IMR-90 (cell line): Measurements from ENCODE around the gene NTM. TPM values are rescaled to one million over a fixed set of nuclear protein-coding genes. Genes with fewer than 3 reads are reported as not detected.

ENCODE experiments used
- ATAC-seq: fragments of 200-7000 bp; cut with Tn5 transposase; 2 replicates; pipeline ENCODE4 v1.9.1; 2020; ENCODE audit warnings: low read depth, mild to moderate bottlenecking, moderate library complexity
- BruUV-seq: library from RNA; stranded (reverse); fragments of 400-500 nt; replicated peaks from 2 replicates; lab custom pipeline; 2021; lab: Mats Ljungman, UMichigan
- CTCF ChIA-PET: fragments of 300-600 bp; formaldehyde crosslinking; extraction: SDS; loops from one replicate; lab custom pipeline; 2021; ENCODE audit warnings: antibody characterized with exemption; lab: Yijun Ruan, JAX
- POLR2A ChIA-PET: fragments of 300-600 bp; sonication (Branson Sonifier 250); formaldehyde crosslinking; loops from one replicate; lab custom pipeline; 2022; ENCODE audit warnings: antibody characterized with exemption; ENCODE audit not compliant: unreplicated experiment; lab: Charles Lee
- DNase-seq: peaks from one replicate; pipeline ENCODE4 v3.0.0; 2013
- H2AFZ ChIP-seq: replicated peaks from 2 replicates; pipeline ENCODE3; 2013; ENCODE audit warnings: low read length, mild to moderate bottlenecking; ENCODE audit not compliant: poor library complexity
- H2AK5ac ChIP-seq: 2 replicates; pipeline ENCODE4 v1.6.1; 2013; ENCODE audit warnings: low read depth, low read length, inconsistent platforms
- H2AK9ac ChIP-seq: replicated peaks from 2 replicates; pipeline ENCODE3; 2013; ENCODE audit warnings: mild to moderate bottlenecking, low read depth, low read length, moderate library complexity; ENCODE audit not compliant: poor library complexity
- H2BK120ac ChIP-seq: 2 replicates; pipeline ENCODE4 v1.6.1; 2013; ENCODE audit warnings: low read depth, low read length, inconsistent platforms
- H2BK15ac ChIP-seq: 3 replicates; pipeline ENCODE4 v1.6.1; 2013; ENCODE audit warnings: low read depth, low read length, inconsistent platforms
- H2BK20ac ChIP-seq: 2 replicates; pipeline ENCODE4 v1.6.1; 2013; ENCODE audit warnings: low read depth, mild to moderate bottlenecking, inconsistent platforms, low read length, moderate library complexity
- H2BK5ac ChIP-seq: 2 replicates; pipeline ENCODE4 v1.6.1; 2013; ENCODE audit warnings: mild to moderate bottlenecking, low read depth, low read length, inconsistent platforms; ENCODE audit not compliant: poor library complexity, severe bottlenecking
- H3K14ac ChIP-seq: replicated peaks from 2 replicates; pipeline ENCODE4 v1.6.1; 2013; ENCODE audit warnings: low read depth, low read length, inconsistent platforms
- H3K18ac ChIP-seq: 2 replicates; pipeline ENCODE4 v1.6.1; 2013; ENCODE audit warnings: low read depth, low read length, control low read depth
- H3K23ac ChIP-seq: 2 replicates; pipeline ENCODE4 v1.6.1; 2013; ENCODE audit warnings: low read depth, low read length, inconsistent platforms
- H3K27ac ChIP-seq: 2 replicates; pipeline ENCODE4 v1.5.1; 2013; ENCODE audit warnings: mild to moderate bottlenecking, control low read depth, low read length; ENCODE audit not compliant: insufficient read depth
- H3K27me3 ChIP-seq: 2 replicates; pipeline ENCODE4 v1.6.1; 2013; ENCODE audit warnings: low read length; ENCODE audit not compliant: control insufficient read depth, insufficient read depth
- H3K36me3 ChIP-seq: 2 replicates; pipeline ENCODE4 v1.6.1; 2013; ENCODE audit warnings: low read length, mixed read lengths; ENCODE audit not compliant: control insufficient read depth, insufficient read depth
- H3K4ac ChIP-seq: 2 replicates; pipeline ENCODE4 v1.6.1; 2013; ENCODE audit warnings: low read depth, low read length, inconsistent platforms
- H3K4me1 ChIP-seq: 2 replicates; pipeline ENCODE4 v1.6.1; 2013; ENCODE audit warnings: low read length, mixed read lengths; ENCODE audit not compliant: control insufficient read depth, insufficient read depth
- H3K4me2 ChIP-seq: 2 replicates; pipeline ENCODE4 v1.6.1; 2013; ENCODE audit warnings: low read depth, mild to moderate bottlenecking, control low read depth, low read length, moderate library complexity
- H3K4me3 ChIP-seq: 2 replicates; pipeline ENCODE4 v1.5.1; 2013; ENCODE audit warnings: low read depth, mild to moderate bottlenecking, control low read depth, low read length, moderate library complexity; ENCODE audit not compliant: insufficient read depth
- H3K56ac ChIP-seq: 2 replicates; pipeline ENCODE4 v1.6.1; 2013; ENCODE audit warnings: low read length, inconsistent platforms; ENCODE audit not compliant: insufficient read depth; ENCODE audit errors: extremely low read depth
- H3K79me1 ChIP-seq, 2 experiments: 2 replicates each; pipeline ENCODE4 v1.6.1; 2013; ENCODE audit warnings: low read length in 2 of 2, inconsistent platforms in 1 of 2, low read depth in 1 of 2
- H3K9ac ChIP-seq: 2 replicates; pipeline ENCODE4 v1.6.1; 2013; ENCODE audit warnings: low read depth, low read length, control low read depth
- H3K9me1 ChIP-seq: 2 replicates; pipeline ENCODE4 v1.6.1; 2013; ENCODE audit warnings: low read length, inconsistent platforms; ENCODE audit not compliant: insufficient read depth
- H3K9me3 ChIP-seq: 2 replicates; pipeline ENCODE4 v1.6.1; 2013; ENCODE audit warnings: low read length; ENCODE audit not compliant: control insufficient read depth, insufficient read depth
- H4K20me1 ChIP-seq: 2 replicates; pipeline ENCODE4 v1.6.1; 2013; ENCODE audit warnings: low read length, inconsistent platforms; ENCODE audit not compliant: insufficient read depth
- H4K5ac ChIP-seq: 2 replicates; pipeline ENCODE4 v1.6.1; 2013; ENCODE audit warnings: mild to moderate bottlenecking, low read depth, low read length, control low read depth
- H4K8ac ChIP-seq, 2 experiments: 2 replicates each; pipeline ENCODE4 v1.6.1; 2013; ENCODE audit warnings: low read depth in 2 of 2, low read length in 2 of 2, control low read depth in 1 of 2, inconsistent platforms in 1 of 2
- H4K91ac ChIP-seq: 2 replicates; pipeline ENCODE4 v1.6.1; 2013; ENCODE audit warnings: low read depth, low read length, inconsistent platforms; ENCODE audit not compliant: insufficient read depth
- BHLHE40 ChIP-seq: fragments of 150-350 bp; IDR thresholded peaks from 2 replicates; pipeline ENCODE4 v1.6.1; 2016; ENCODE audit warnings: mild to moderate bottlenecking, low read depth, low read length
- CEBPB ChIP-seq: IDR thresholded peaks from 2 replicates; pipeline ENCODE4 v1.6.1; 2012; ENCODE audit warnings: low read depth, low read length, improper control_type of control experiment
- CHD1 ChIP-seq: IDR thresholded peaks from 2 replicates; pipeline ENCODE4 v1.6.1; 2012; ENCODE audit warnings: low read depth, low read length, improper control_type of control experiment
- MAFK ChIP-seq: IDR thresholded peaks from 2 replicates; pipeline ENCODE4 v1.6.1; 2012; ENCODE audit warnings: low read depth, low read length, improper control_type of control experiment
- NFE2L2 ChIP-seq: fragments of 150-350 bp; IDR thresholded peaks from 2 replicates; pipeline ENCODE4 v1.6.1; 2016; ENCODE audit warnings: low read depth, mild to moderate bottlenecking, low read length
- POLR2A ChIP-seq: IDR thresholded peaks from 2 replicates; pipeline ENCODE4 v1.6.1; 2012; ENCODE audit warnings: mild to moderate bottlenecking, low read depth, low read length
- SMC3 ChIP-seq: fragments of 150-350 bp; IDR thresholded peaks from 2 replicates; pipeline ENCODE4 v1.6.1; 2016; ENCODE audit warnings: low read depth, mild to moderate bottlenecking, antibody characterized with exemption, low read length, moderate library complexity
- WGBS, 2 experiments: methylation state at CpG; one replicate each; pipeline versions ENCODE4 v1.1.5 to v1.1.7; 2013; ENCODE audit warnings: missing lambda C conversion rate in 2 of 2; ENCODE audit not compliant: insufficient read length in 1 of 2; ENCODE audit errors: extremely low coverage in 2 of 2; 5-methylcytosine and 5-hydroxymethylcytosine counted together
- dilution Hi-C: fragments of 300-500 bp; cut with HindIII; formaldehyde crosslinking; loops from one replicate; pipeline ENCODE4 v1.14.3; 2018; ENCODE audit warnings: low sequenced_read_pairs; ENCODE audit not compliant: unreplicated experiment
- in situ Hi-C: fragments of 300-500 bp; cut with MboI; formaldehyde crosslinking; loops from 3 replicates; pipeline ENCODE4 v1.14.3; 2019; ENCODE audit warnings: low sequenced_read_pairs, inconsistent platforms, mixed read lengths
- intact Hi-C: fragments of 100-400 bp; cut with micrococcal nuclease; formaldehyde crosslinking; loops from 2 replicates; pipeline ENCODE4 v1.10.0; 2022
- polyA plus RNA-seq, 3 experiments: library from polyadenylated mRNA; depleted of rRNA; stranded (reverse); fragments of >200 nt; gene quantifications; 2 replicates each; pipeline ENCODE4 v1.2.3, GENCODE V29; 2012; ENCODE audit warnings: low replicate concordance in 1 of 3
- total RNA-seq: library from RNA; depleted of rRNA; stranded (reverse); fragments of >200 nt; gene quantifications from 2 replicates; pipeline ENCODE4 v1.2.3, GENCODE V29; 2012
- TF ChIP-seq, protein P1 (sequence below): fragments of 150-350 bp; IDR thresholded peaks from 2 replicates; pipeline ENCODE4 v1.6.1; 2017; ENCODE audit warnings: mild to moderate bottlenecking, antibody characterized with exemption, low read length, low read depth
- TF ChIP-seq, protein P2 (sequence below): conservative IDR thresholded peaks from 2 replicates; pipeline ENCODE4 v1.5.1; 2012; ENCODE audit warnings: mild to moderate bottlenecking, low read depth, low read length, improper control_type of control experiment

NTM gene
- total and polyA plus RNA-seq, 2 of the 4 experiments (the other 2 are of a cell fraction) = 19.5 to 25.5 TPM

DNA sequence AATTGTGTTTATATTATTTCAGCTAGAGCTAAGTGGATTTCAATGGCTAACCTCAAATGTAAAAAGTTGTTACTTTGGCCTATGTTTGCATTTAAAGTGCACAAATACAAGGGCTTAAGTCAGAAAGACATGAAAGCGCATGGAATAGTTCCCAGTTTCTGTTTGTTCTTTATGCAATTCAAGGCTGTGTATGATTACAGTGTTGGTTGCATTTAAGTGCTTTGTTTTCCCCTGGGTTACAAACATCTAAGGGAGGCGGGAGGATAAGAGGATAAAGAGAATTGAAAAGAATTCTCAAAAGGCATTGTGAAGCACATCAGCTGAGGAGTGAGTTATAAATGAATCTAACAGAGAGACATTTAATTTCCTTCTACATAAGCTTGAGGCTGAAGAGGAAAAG is 453.4 kb downstream of the NTM start:
- no CpG with 5 or more reads among the region's 2 CpGs for WGBS, 2 experiments
- no peak overlapping the region for H3K23ac ChIP-seq
- no peak overlapping the region for H3K27ac ChIP-seq
- no peak overlapping the region for H2BK20ac ChIP-seq
- H3K4ac ChIP-seq = no peak overlapping the region
- H4K5ac ChIP-seq = no peak overlapping the region
- H2AFZ ChIP-seq = no peak overlapping the region
- dilution Hi-C loops (no loop called here), in situ Hi-C loops (no loop called here), intact Hi-C loops (no loop called here)
- ATAC-seq (no peak), DNase-seq (no peak)
- H2AK5ac ChIP-seq = no peak overlapping the region
- H4K91ac ChIP-seq = no peak overlapping the region
- ChIA-PET POLR2A (no interaction called here), CTCF (no interaction called here)
- no TSS peak for BruUV-seq
- H3K4me1 ChIP-seq = no peaks in the 10 kb centered on the region
- H2AK9ac ChIP-seq = no peak overlapping the region
- no peak overlapping the region for H4K8ac ChIP-seq
- peaks cover 29% of the 10 kb centered on the region for H3K27me3 ChIP-seq
- no peaks in the 10 kb centered on the region for H3K9me1 ChIP-seq
- H2BK120ac ChIP-seq = no peak overlapping the region
- no peak overlapping the region for H3K4me2 ChIP-seq
- H3K36me3 ChIP-seq = no peaks in the 10 kb centered on the region
- no peaks in the 10 kb centered on the region for H3K79me1 ChIP-seq
- H3K56ac ChIP-seq = no peak overlapping the region
- H4K20me1 ChIP-seq = no peaks in the 10 kb centered on the region
- H2BK5ac ChIP-seq = no peak overlapping the region
- H3K4me3 ChIP-seq = no peak overlapping the region
- H2BK15ac ChIP-seq = no peak overlapping the region
- no peak overlapping the region for H3K14ac ChIP-seq
- H3K18ac ChIP-seq = no peak overlapping the region
- H3K9ac ChIP-seq = no peak overlapping the region
- TF ChIP-seq BHLHE40 = no peak
- TF ChIP-seq, protein P1, sequence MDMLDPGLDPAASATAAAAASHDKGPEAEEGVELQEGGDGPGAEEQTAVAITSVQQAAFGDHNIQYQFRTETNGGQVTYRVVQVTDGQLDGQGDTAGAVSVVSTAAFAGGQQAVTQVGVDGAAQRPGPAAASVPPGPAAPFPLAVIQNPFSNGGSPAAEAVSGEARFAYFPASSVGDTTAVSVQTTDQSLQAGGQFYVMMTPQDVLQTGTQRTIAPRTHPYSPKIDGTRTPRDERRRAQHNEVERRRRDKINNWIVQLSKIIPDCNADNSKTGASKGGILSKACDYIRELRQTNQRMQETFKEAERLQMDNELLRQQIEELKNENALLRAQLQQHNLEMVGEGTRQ = no peak
- no peak for TF ChIP-seq MAFK
- TF ChIP-seq NFE2L2 = no peak
- TF ChIP-seq CEBPB = no peak
- TF ChIP-seq CHD1 = no peak
- no peak for TF ChIP-seq SMC3
- no peak for TF ChIP-seq POLR2A
- TF ChIP-seq, protein P2, sequence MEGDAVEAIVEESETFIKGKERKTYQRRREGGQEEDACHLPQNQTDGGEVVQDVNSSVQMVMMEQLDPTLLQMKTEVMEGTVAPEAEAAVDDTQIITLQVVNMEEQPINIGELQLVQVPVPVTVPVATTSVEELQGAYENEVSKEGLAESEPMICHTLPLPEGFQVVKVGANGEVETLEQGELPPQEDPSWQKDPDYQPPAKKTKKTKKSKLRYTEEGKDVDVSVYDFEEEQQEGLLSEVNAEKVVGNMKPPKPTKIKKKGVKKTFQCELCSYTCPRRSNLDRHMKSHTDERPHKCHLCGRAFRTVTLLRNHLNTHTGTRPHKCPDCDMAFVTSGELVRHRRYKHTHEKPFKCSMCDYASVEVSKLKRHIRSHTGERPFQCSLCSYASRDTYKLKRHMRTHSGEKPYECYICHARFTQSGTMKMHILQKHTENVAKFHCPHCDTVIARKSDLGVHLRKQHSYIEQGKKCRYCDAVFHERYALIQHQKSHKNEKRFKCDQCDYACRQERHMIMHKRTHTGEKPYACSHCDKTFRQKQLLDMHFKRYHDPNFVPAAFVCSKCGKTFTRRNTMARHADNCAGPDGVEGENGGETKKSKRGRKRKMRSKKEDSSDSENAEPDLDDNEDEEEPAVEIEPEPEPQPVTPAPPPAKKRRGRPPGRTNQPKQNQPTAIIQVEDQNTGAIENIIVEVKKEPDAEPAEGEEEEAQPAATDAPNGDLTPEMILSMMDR = no peak
- no peaks in the 10 kb centered on the region for H3K9me3 ChIP-seq
